GOT3 (cell line): ENCODE measurements around the gene DMRT1.
"Not testable (repeated sequence)": the region's sequence is repeated elsewhere in the genome, so short reads cannot be mapped to it uniquely, and the experiment has no call there.

Experiments
- DNase-seq: peaks from one replicate; lab custom pipeline; 2025; ENCODE audit warnings: mixed read lengths; lab: John Stamatoyannopoulos, UW

DMRT1 gene

DNA sequence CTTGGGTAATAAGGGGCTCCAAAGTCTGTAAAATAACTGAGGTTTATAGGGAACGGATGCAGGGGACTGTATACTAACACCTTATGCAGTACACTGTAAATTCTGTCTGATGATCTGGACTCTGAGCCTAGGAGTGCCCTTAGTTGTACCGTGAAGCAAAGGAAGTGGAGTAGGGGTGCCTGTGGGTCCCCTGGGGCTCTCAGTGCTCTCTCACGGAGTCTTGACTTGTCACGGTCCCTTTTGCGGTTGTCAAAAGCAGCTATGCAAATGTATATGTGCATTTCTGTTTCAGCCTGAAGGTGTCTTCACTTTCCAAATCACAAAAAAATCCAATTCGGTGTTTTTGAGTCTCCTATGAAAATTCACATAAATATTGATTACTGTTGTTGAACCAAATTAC lies 17.8 kb downstream of the DMRT1 start:
- DNase-seq: no peak

- DNase-seq: no peak
These were observed 19.2 kb downstream of the DMRT1 start for GRCh38 chr9:860706-861105.

DNA sequence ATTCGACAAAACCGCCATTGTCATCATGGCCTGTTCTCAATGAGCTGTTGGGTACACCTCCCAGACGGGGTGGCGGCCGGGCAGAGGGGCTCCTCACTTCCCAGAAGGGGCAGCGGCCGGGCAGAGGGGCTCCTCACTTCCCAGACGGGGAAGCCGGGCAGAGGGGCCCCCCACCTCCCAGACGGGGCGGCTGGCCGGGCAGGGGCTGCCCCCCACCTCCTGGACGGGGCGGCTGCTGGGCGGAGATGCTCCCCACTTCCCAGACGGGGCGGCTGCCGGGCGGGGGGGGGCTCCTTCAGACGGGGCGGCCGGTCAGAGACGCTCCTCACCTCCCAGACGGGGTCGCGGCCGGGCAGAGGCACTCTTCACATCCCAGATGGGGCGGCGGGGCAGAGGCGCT lies 20.0 kb downstream of the DMRT1 start:
- DNase-seq: not testable (repeated sequence)

- DNase-seq: no peak
These were observed 33.8 kb downstream of the DMRT1 start for GRCh38 chr9:875119-875962.

DNA sequence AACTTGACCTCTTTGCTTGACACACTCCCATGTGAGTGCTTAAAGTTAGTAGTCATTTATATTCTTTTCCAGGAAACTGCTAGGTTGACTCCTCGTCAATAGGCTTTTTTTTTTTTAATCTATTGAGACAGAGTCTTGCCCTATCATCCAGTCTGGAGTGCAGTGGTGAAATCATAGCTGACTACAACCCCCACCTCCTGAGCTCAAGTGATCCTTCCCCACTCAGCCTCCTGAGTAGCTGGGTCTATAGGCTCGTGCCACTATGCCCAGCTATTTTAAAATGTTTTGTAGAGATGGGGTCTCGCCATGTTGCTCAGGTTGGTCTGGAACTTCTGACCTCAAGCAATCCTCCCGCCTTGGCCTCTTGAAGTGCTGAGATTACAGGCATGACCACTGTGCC lies 34.9 kb downstream of the DMRT1 start:
- no peak for DNase-seq

DNA sequence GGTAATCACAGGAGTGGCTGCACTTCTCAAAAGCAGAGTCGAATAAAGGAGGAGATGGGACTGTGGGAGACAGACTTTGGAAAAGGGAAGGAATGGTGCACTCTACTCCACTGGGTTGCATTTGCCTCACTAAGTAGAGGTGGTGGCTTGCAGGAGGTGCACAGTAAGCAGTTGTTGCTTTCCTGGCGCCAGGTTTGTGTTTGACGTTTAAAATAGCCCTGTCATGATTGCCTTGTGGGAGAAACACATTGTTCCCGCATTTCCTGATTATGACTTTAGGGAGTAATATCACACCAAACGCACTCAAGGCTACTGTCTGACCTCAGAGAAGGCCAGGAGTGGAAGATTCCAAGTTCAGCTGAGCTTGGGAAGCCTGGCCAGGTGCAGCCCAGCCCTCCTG lies 36.7 kb downstream of the DMRT1 start:
- no peak for DNase-seq

GRCh38 chr9:880725-881124 lies 39.2 kb downstream of the DMRT1 start:
- DNase-seq: no peak

- no peak for DNase-seq
These were observed 41.0 kb downstream of the DMRT1 start for GRCh38 chr9:882416-882924.

- DNase-seq: no peak
These were observed 41.5 kb downstream of the DMRT1 start for GRCh38 chr9:883011-883410.

GRCh38 chr9:886886-887285 lies 45.4 kb downstream of the DMRT1 start:
- no peak for DNase-seq

- no peak for DNase-seq
These were observed 50.6 kb downstream of the DMRT1 start for GRCh38 chr9:892123-892522.

DNA sequence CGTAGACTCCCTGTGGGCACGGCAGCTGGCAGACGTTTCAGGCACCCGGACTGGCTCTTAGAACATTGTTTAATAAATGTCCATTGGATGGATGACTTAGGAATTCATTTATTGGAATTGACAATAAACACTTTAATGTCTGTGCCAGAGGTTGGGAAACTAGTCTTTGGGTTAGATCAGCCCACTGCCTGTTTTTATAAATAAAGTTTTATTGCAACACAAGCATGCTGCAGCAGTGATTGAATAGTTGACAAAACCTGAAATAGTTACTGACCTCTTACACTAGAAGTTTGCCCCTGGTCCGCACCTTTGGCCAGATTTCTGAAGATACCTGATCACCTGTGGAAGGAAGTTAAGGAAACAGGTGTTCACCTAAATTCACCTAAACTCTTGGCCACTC lies 51.6 kb downstream of the DMRT1 start:
- DNase-seq: no peak

GRCh38 chr9:893843-894420 lies 52.4 kb downstream of the DMRT1 start:
- no peak for DNase-seq

DNA sequence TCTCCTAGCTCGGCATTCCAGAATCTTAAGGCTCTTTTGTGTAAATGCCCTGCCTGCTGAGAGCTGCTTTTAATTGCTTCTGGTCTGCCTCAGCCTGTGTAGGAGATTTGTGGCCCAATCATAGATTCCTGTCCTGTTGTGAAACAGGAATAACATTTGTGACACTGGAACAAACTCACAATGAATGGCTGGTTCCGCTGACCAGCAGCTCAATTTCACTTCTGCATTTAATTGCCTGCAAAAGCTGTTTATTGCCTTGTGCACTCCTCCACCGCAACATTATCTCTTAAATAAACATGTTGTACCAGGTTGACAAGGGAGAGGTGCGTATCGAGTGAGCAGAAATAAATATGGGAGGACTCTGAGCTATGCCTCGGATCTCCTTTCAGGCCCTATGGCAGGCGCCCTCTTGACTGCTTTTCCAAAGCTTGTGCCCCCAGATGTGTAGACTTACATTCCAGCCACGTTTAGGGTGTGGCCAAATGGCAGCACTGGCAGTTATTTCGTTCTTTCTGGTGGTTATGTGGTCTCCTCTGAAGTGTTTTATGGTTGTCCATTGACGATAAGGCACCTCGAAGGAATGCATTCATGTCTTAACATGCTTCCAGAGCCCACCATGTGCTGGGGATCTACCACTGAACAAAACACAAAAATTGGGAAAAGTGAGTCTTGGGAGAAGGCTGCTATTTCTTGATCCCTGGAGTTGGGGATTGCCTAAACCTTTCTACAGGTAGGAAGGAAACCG lies 58.1 kb downstream of the DMRT1 start:
- no peak for DNase-seq

- DNase-seq: no peak
These were observed 62.4 kb downstream of the DMRT1 start for GRCh38 chr9:903886-904285.

DNA sequence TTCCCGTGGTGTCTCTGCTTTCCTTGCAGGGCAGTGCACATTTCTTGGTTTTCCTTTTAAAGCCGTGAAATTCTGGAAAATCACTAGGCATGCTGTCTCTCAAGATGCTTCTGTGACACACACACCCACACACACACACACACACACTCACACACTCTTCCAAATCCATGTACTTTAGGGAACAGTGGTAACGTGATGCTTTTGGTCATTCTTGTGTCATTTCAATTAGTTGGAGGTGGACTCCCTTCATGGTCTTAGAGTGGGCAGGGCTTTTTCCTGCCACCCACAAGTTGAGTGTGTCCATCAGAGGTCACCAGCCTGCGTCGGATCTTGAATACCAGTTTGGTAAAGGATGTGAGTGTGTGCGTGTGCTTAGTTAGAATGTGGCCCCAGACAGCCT lies 64.4 kb downstream of the DMRT1 start:
- no peak for DNase-seq

- no peak for DNase-seq
These were observed 67.2 kb downstream of the DMRT1 start for GRCh38 chr9:908536-909205.

DNA sequence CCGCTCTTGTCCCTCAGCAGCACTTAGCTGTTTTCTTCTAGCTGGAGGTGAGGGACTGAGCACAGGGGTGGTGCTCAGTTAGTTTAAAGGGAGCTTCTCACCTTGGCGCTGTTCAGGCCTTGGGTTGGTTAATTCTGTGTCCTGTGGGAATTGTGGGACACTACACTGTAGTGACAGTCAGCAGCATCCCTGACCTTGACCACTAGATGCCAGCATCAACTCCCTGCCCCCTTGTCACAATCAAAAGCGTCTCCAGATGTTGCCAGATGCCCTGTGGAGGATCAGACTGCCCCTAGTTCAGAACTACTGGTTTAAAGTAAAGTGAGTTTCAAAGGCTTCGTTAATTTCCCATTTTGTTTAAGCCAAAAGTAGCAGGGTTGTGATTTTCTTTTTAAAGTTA lies 69.5 kb downstream of the DMRT1 start:
- DNase-seq: no peak

- DNase-seq: no peak
These were observed 71.3 kb downstream of the DMRT1 start for GRCh38 chr9:912776-913175.

- DNase-seq: not testable (repeated sequence)
These were observed 72.0 kb downstream of the DMRT1 start for GRCh38 chr9:913526-913925.

DNA sequence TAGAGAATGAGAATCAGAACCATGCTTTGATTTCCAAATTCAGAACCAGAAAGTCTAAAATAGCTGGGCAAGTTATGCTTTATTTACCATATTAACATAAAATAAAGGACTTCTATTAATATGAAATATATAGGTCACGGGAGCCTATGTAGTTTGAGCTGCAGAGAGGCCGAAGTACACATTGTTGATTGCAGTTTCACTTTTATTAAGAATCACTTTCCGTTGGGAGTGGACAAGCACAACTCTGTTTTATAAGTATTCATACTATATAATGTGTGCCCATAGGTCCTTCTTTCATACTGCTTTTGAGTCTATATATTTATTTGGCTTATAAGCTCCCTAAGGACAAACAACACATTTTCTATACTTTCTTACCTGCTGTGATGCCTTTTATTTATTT lies 76.2 kb downstream of the DMRT1 start:
- DNase-seq: no peak

DNA sequence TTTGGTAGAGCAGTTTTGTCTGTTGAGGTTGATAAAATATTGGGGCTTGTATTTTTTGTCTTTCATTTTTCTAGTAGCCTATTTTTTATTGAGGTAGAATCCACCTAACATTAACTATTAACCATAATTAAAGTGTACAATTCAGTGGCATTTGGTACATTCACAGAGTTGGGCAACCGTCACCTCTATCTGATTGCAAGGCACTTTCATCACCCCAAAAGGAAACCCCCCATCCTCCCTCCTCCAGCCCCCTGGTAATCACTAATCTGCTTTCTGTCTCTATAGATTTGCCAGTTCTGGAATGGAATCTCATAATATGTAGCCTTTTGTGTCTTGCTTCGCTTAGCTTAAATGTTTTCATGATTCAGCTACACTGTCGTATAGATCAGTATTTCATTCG lies 79.4 kb downstream of the DMRT1 start:
- no peak for DNase-seq
